Measurements from ENCODE around the gene FAM216A. TPM values are rescaled to one million over a fixed set of nuclear protein-coding genes. Genes with fewer than 3 reads are reported as not detected.

FAM216A gene
- total and polyA plus RNA-seq, 8 donors, result 3.9 to 21.3 (median 16.5) TPM

DNA sequence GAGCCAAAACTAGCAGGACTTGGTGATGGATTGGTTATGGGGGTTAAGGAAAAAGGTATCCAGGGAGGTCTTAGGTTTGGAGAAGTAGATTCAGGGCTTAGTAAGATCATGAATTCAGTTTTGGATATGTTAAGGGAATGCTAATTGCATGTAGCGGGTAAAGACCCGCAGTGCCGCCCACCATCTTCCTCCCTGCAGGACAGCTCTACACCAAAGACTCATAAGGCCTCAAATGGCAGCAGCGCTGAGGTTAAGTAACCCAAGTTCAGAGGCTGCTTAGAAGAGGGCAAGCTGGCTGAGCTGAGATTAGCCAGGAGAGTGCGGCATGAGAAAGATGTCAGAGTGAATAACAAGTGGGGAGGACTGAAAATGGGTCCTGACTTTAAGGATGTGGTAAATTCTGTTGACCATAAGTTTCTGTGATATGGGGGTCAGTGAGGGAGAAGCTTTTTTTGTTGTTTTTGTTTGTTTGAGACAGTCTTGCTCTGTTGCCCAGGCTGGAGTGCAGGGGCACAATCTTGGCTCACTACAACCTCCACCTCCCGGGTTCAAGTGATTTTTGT lies 59.7 kb downstream of the FAM216A start:
- no peaks in the 10 kb centered on the region for H3K9me3 ChIP-seq
- H3K27ac ChIP-seq, result no peak overlapping the region
- intact Hi-C loops (cut with DNase I), result no loop called here
- ATAC-seq (no peak), DNase-seq (no peak)
- TF ChIP-seq, protein P1, sequence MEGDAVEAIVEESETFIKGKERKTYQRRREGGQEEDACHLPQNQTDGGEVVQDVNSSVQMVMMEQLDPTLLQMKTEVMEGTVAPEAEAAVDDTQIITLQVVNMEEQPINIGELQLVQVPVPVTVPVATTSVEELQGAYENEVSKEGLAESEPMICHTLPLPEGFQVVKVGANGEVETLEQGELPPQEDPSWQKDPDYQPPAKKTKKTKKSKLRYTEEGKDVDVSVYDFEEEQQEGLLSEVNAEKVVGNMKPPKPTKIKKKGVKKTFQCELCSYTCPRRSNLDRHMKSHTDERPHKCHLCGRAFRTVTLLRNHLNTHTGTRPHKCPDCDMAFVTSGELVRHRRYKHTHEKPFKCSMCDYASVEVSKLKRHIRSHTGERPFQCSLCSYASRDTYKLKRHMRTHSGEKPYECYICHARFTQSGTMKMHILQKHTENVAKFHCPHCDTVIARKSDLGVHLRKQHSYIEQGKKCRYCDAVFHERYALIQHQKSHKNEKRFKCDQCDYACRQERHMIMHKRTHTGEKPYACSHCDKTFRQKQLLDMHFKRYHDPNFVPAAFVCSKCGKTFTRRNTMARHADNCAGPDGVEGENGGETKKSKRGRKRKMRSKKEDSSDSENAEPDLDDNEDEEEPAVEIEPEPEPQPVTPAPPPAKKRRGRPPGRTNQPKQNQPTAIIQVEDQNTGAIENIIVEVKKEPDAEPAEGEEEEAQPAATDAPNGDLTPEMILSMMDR (IDR thresholded peaks at IDR 0.05), result no peak
- no peaks in the 10 kb centered on the region for H3K27me3 ChIP-seq
- H3K4me3 ChIP-seq, result no peak overlapping the region
- peaks cover 0 to 35% of the 10 kb centered on the region in 2 donors for H3K36me3 ChIP-seq
- no peaks in the 10 kb centered on the region for H3K4me1 ChIP-seq

DNA sequence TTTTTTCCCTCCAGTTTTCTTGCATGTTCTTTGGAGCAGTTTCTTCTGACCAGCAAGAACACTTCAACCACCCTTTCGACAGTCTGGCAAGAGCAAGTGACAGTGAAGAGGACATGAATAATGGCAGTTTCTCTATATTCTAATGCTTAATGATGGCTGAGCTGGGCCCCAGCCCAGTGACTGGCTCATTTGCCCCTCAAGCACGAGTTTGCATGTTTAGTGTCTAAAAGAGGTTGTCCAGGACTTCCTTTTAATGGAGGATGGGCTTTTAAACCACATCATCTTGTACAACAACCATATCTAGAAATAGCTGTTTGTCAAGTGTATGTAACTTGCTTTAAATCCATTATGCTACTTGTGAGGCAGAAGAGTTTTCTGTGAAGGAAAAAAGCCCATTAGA lies 61.9 kb downstream of the FAM216A start:
- intact Hi-C loops (cut with DNase I), result no loop called here
- no peak overlapping the region for H3K27ac ChIP-seq
- H3K9me3 ChIP-seq, result no peaks in the 10 kb centered on the region
- no peak overlapping the region for H3K4me3 ChIP-seq
- H3K4me1 ChIP-seq, result no peaks in the 10 kb centered on the region
- H3K27me3 ChIP-seq, result no peaks in the 10 kb centered on the region
- no peak for DNase-seq
- H3K36me3 ChIP-seq, result peaks cover 0 to 39% of the 10 kb centered on the region in 2 donors
- TF ChIP-seq, protein P1 (IDR thresholded peaks at IDR 0.05), result no peak
- no peak for ATAC-seq

DNA sequence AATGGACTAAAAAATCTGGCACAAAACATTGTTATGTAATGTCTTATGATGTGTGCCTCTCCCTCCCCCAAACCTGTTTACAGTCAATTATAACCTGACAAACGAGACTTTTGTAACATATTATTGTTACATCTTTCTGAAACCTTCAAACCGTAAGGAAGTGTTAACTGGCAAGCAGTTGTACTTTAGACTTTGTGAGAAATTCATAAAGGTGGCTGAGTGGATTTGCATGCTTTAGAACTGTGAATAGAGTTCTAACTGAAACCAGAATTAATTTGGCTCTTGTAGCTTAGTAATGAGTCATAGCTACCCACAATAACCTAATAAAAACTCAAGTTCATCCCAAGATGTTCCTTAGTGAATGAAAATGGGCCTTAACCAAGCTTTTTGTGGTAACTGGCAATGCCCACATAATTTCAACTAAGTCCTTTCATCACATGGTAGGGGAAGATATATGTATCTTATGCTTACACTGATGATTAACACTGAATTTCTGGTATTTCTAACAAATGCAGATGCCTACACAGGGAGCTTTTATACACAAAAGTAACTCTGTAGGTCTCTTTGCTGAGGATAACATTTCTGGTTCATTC lies 63.2 kb downstream of the FAM216A start:
- ATAC-seq, result peak; percentile 36

DNA sequence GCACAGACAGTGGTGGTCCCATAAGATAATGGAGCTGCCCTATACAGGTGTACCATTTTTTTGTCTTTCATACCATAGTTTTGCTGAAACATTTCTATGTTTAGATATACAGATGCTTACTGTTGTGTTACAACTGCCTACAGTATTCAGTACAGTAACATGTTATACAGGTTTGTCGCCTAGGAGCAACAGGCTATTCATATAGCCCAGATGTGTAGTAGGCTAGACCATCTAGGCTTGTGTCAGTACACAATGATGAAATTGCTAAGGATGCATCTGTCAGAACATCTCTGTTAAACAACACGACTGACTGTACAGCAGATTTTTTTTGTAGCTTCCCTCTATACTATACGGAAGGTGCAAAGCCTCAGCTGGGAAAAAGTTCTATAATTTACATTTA lies 64.0 kb downstream of the FAM216A start:
- peaks cover 0 to 6% of the 10 kb centered on the region in 2 donors for H3K4me1 ChIP-seq
- H3K27me3 ChIP-seq, result no peaks in the 10 kb centered on the region
- no peaks in the 10 kb centered on the region for H3K9me3 ChIP-seq
- intact Hi-C loops (cut with DNase I), result no loop called here
- no peak overlapping the region for H3K4me3 ChIP-seq
- H3K27ac ChIP-seq, result no peak overlapping the region
- ATAC-seq, result no peak
- no peak for DNase-seq
- peaks cover 0 to 61% of the 10 kb centered on the region in 2 donors for H3K36me3 ChIP-seq
- TF ChIP-seq, protein P1 (IDR thresholded peaks at IDR 0.05), result no peak

More for the DNA sequence above, 63.2 kb downstream of the FAM216A start:
- DNase-seq, result no peak
- no peaks in the 10 kb centered on the region for H3K27me3 ChIP-seq
- no peak overlapping the region for H3K27ac ChIP-seq
- intact Hi-C loops (cut with DNase I), result no loop called here
- TF ChIP-seq, protein P1 (IDR thresholded peaks at IDR 0.05), result no peak
- no peaks in the 10 kb centered on the region for H3K9me3 ChIP-seq
- H3K4me3 ChIP-seq, result no peak overlapping the region
- H3K4me1 ChIP-seq, result peaks cover 0 to under 1% of the 10 kb centered on the region in 2 donors
- H3K36me3 ChIP-seq, result peaks cover 0 to 53% of the 10 kb centered on the region in 2 donors

DNA sequence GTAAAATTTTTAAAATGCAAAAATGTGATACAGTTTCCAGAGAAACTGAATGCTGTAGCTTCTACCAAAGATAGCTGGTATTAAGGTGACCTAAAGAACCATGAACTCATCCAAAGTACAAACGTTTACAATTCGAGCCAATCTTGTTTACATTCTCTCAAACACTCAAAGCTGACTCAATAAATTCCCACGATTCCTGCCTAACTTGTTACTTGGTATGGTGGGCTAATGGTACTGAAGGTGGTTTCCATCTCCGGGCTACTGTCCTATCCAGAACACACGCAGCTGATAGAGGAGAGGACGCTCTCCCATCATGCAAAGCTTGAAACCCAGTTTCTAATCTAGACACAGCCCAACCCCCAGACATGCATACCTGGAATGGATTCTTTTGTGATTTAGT lies 65.0 kb downstream of the FAM216A start:
- no peaks in the 10 kb centered on the region for H3K9me3 ChIP-seq
- no peak overlapping the region for H3K27ac ChIP-seq
- H3K4me3 ChIP-seq, result no peak overlapping the region
- ATAC-seq (no peak), DNase-seq (no peak)
- intact Hi-C loops (cut with DNase I), result no loop called here
- TF ChIP-seq, protein P1 (IDR thresholded peaks at IDR 0.05), result no peak
- no peaks in the 10 kb centered on the region for H3K27me3 ChIP-seq
- peaks cover 0 to 70% of the 10 kb centered on the region in 2 donors for H3K36me3 ChIP-seq
- peaks cover 0 to 16% of the 10 kb centered on the region in 2 donors for H3K4me1 ChIP-seq

Data from left lung (tissue), 10 donors.